HUDEP-2 (cell line): ENCODE results near the gene OPCML.

Experiments used
- DNase-seq, 76 experiments: peaks; one replicate each; lab custom pipeline; 2025; ENCODE audit not compliant: unreplicated experiment in 76 of 76; lab: John Stamatoyannopoulos, UW

OPCML gene

DNA sequence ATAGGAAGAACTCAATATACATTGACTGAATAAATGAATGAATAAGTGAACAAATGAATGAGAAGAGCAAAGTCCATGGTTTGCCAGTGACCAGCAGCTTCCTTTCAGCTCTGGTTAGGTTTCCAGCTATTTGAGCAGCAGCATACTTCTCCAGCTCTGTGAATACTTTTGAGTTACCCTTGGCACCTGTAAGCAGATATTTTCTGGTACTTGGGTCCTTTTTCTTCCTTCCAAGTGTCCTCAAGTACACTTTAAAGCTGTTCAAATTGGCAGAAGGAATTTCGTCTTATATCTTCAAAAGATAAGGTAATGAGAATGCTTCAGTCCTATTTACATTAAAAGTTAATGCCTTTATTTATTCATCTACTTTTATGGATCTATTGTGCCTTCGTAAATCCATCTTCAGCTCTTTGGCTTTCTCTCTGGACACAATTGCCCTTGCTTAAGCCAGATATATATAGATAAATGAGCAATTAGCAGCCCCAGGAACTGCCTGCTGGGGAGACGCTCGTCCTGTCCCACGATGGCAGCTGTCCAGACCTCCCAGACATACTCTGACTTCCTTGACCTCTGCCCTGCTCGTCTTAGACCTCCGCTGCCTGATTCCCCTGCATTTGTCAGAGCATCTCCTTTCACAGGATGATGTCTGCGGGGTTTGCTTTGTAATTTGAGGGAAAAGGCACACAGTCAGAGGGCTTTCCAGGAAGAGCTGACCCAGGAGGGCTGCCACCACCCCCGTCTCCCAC, 926.3 kb downstream of the OPCML start:
- DNase-seq = no peak

DNA sequence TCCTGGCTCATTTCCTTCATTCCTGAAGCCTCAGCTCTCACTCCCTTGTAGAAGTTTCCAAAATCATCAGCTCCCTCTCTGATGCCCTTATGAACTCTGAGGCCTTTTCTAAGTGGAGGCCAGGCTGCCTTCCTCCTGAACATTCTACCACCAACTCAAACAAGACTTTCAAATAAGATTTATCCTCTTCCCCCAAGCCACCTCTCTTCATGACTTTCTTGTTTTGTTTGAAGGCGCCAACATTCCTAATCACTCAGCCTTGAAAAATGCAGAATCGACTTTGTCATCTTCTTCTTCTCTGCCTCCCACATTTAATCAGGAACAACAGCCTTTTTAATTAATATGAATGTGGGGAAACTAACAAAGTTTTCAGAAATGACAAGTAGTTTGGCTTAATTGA, 927.9 kb downstream of the OPCML start:
- no peak for DNase-seq

DNA sequence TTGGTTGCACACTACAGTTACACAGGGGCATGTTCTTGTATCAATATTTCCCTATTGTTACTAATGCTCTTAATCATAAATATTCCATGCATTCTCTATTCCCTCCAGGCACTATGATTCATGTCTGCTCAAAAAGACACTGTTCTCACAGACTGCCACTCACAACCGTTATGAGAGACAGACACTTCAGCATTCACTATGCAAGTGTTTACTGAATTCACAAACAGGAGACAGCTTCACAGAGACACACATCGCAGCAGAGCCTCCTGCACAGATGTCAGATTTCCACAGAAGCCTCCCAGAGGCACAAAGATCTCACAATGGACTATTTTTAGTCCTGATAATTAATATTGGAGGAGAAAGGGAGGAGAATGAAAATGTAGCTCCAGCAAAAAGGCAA, 930.4 kb downstream of the OPCML start:
- DNase-seq = no peak

DNA sequence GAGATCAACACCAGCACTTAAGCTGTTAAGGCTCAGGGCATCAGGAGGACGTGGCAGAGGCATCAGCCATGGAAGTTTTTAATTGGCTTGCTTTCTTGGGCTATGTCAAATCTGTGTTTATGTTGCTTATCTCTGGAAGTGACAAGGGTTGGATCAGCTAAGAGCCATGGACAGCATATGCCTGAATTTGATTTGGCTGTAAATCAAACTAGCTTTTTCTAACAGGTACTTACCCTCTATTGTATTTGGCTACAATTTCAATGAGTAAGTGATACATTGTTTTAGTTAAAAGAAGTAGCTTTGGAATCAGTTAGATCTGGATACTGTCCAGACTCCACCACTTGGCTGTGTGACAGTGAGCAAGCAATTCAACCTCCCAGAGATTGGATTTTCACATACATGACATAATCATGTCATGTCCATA, 936.6 kb downstream of the OPCML start:
- no peak for DNase-seq

DNA sequence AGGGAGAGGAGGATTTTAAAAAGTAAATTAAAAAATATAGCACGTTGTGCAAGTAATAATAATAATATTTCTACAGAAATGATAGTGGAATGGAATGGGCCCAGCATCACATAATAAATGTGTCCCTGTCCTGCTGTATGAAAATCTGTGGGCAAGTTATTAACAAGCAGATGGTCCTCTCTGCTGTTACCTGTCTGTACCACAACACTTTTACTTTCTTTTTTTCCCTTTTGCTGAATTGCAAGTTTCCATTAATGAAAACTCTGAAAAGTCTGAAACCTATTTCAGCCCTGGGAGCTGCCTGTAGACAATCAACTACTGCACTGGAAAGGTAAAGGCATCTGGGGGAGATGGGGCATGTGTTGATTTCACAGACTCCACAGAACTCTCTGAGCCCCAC, 937.1 kb downstream of the OPCML start:
- DNase-seq = no peak

DNA sequence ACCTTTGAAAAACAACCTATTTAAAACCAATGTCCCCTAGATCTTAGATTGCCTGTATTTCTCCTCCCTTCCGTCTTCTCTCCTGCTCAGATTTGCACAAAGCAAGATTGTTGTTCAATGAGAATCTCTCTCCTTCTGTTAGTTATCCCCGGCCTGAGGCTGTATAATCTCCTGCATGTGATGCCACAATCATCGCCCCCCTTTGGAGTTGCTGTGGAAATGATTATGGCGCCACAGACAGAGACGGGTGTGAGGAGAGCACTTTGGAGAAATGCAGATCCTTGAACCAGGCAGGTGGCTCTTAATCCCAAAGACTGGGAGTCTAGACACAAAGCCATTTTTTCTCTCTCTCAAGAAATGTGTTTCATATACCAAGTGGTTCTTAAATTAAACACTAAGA, 941.3 kb downstream of the OPCML start:
- no peak for DNase-seq

DNA sequence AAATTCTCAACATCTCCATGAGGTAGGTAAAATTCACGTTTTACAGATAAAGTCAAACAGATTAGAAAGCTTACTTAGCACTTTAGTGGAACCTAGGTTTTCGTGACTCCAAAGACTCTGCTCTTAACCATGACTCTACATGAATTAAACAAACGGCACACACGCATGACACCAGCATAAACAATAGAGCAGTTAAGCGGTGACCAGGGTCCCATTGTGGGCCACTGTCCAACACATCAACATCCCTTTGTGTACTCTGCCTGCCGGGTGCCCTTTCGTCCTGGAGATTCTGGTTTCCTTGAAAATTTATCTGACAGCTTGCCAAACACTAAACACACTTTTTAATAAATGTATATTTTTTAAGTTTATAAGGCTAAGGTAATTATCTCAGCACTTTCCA, 941.7 kb downstream of the OPCML start:
- DNase-seq = no peak

DNA sequence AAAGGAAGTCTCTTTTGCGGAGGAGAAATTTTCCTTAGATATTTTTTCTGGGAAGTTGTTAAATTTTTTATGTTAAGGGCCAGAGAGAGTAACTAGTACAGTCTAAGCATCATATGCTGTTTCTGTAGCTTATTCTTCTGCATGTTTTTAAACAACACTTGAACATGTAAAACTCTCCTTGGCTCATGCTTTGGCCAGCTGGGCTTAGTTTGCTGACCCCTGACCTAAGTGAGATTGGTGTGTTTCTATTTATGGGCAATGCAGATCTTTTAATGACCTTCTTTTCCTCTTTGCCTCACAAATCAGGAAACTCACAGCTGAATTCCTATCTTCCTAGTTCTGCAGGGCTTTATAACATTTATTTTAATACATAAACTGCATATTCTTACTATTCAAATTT, 942.5 kb downstream of the OPCML start:
- no peak for DNase-seq

DNA sequence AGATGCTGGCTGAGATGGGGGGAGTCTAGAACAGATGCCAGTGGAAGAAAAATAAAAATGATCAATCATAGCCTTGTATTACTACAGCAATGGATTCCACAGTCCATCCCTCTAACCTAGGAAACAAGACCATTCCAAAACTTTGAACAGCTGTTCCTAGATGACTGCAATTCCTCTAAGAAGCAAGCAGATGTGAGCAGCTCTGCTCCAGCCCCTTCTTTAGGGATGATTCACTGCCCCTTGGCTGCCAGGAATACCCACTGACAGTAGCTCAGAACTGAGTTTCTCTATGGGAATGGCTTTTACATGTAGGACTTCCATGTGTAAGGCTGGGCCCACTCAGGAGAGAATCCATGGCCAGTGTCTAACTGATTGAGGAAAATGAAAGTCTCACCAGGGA, 943.9 kb downstream of the OPCML start:
- no peak for DNase-seq

DNA sequence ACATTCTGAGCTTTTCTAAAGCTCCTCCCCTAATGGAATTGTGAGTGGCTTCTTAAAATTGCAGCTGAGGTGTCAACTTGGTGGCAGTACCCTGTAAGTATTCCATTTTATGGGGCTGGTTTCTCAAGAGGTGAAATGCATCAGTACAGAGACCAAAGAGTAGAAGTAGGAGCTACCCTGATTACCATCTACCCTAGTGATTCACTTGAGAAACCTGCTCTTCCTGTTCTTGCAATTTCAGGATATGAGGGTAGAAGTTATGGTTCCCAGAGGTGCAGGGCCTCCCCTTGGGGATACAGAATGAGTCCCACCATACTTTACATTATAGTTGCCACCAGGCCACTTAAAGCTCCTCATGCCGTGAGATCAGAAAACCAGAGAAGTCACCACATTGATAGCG, 944.6 kb downstream of the OPCML start:
- no peak for DNase-seq

DNA sequence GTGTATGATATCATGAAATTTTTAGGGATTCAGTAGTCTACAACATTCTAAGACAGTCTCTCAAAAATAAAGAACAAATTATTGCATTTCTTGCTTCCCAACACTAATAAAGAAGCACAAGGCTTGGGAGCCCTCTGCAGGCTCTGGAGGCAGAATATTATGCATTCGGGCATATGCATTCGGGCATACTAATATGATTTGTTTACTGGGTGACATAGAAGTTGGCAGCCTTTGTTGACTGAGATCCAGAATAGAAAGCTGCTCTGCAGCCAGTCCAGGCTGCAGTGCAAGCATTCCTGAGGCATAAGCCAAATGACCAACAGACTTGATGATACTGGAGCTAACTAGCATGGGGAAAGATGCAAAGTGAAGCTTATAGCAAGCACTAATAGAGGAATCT, 945.5 kb downstream of the OPCML start:
- DNase-seq = no peak

DNA sequence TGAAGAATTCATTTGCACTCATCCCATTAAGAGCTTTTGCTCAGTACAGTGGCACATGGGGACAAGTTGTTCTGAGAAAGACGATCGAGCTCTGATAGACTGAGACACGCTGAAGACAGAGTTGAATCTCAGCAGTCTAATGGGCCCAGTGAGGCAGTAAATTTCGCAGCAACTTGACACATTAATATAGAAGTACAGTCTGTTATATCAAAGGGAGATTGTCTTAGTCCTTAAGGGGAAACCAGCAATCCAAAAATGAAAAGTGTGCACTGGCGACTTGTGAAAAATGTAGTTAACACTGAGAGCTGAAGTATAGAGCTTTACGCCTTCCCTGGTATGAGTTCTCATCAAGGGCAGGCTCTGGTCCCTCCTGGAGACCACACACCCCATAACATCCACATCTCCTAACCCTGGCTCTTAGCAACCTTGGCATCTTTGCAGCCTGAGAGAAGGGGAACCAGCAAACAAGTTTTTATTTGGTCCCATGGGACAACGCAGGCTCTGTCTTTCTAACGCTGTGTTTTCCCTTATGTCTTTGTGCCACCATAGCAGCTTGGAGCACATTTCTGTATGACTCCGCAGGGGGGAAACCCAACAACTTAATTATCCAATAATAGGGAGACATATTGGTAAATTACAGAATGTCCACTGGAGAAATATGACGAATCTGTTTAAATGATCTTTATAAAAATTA, 952.5 kb downstream of the OPCML start:
- no peak for DNase-seq

DNA sequence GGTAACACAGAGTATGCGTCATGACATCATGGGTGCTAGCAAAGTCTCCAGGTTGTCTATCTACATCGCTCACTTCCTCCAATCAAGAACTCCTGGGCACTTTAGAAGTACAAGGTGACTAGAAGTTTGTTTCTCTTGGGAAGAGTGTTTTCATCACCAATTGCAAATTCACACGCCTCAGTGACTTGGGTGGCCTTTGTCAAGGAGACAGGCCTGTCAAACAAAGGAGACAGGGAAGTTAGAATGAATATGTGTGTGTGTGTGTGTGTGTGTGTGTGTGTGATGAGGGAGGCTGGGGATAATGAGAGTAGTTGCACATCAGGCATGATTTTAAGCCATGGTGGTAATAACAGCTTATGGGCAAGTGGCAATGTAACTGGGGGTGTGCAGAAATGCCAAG, 953.2 kb downstream of the OPCML start:
- no peak for DNase-seq

DNA sequence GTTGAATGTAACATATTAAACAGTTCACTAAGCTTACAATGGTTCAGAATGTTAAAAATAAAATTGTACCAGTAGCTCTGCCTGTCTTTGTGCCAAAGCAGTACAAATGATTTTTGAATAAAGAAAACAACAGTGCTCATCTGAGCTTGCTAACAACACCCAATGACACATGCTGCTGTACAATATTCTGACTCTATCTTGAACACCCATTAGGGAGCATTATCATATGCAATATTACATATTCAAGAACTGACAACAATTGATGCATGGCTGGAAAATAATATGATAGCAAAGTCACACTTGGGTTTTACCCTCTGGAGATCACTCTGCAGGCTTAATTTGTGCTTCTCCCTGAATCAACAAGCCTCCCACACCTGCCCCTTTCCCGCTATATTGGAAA, 953.7 kb downstream of the OPCML start:
- DNase-seq = no peak

DNA sequence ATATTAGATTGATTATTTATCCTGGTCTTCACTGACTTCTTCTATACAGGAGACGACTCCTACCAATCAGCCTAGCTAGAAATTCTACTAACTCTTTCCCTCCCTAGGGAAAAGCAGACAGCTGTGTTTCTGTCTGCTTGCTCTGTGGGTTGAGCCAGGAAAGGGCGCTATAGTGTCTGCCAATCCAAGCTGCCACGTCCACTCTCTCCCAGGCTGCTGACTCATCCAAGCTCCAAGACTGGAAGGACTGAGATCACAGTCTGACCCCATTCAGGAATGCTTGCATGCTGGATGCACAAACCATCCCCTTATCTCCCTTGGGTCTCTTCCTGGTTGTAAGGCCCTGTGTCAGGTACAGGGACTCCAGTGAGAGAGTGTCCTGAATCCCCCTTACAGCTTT, 955.6 kb downstream of the OPCML start:
- DNase-seq = no peak

DNA sequence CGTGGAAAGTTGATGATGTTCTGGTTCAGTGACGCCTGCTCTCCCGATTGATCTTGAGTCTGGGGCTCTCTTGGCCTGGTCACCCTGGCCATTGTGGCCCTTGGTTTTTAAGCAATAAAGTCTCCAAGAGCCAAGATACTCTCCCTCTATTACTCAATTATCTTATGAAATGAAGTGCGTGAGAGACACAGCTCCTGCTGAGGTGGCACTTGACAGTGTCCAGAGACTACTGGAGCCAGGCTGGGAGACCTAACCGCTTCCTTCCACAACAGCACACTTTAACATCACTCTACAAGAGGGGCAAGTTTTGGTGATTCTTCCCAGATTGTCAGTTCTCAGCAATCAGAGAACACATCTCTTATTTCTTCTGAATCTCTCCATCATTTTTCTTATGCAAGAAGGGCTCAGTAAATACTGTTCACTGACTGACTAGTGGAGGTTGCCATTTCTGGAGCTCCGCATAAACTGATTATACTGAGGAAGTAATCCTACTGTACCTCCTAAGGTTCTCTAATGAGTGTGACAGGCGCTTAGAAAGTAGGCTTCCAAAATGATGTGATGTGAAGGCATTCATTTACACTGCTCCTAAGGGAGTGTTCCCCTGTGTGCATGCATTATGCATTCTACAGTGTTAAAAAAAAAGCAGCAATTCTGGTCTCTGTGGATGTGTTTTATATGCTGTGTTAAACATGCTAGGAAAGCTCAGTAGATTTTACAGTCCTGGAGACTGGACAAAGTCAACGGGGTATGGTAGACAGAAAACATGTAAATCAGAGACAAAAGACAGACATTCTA, 968.0 kb downstream of the OPCML start:
- no peak for DNase-seq

DNA sequence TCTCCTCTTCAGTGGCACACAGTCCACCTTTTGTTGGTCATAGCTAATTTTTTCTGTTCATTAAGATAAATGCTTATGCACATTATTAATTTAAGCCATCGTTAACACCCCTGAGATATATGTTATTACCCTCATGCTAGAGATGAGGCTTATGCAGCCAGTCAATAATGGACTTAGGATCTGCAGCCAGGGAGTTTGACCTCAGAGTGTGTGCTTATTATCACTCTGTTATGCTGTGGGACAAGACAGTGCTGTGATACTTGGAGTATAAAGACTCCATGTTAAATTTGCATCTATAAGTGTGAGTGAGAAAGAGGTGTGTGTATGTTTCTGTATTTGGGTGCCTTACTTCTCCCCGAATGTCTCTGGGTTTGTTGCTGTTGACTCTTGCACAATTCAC, 969.3 kb downstream of the OPCML start:
- no peak for DNase-seq

DNA sequence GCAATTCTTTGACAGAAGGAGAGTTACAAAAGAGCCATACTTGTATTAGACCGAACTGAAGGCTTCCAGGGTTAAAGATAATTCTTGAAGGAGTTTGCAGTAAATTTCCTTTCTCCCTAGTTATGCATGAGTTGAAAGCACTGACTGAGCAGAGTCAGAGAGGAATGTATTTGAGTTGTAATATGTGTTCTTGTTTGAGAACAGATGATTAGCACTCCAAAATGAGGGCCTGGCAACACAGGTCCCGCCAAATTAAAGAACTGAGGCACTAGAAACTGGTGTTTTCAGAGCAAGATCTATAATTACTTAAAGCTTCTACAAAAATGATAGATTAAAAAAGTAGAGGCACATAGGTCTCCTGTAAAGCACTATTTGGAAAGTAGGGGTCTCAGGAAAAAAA, 970.4 kb downstream of the OPCML start:
- DNase-seq = no peak

DNA sequence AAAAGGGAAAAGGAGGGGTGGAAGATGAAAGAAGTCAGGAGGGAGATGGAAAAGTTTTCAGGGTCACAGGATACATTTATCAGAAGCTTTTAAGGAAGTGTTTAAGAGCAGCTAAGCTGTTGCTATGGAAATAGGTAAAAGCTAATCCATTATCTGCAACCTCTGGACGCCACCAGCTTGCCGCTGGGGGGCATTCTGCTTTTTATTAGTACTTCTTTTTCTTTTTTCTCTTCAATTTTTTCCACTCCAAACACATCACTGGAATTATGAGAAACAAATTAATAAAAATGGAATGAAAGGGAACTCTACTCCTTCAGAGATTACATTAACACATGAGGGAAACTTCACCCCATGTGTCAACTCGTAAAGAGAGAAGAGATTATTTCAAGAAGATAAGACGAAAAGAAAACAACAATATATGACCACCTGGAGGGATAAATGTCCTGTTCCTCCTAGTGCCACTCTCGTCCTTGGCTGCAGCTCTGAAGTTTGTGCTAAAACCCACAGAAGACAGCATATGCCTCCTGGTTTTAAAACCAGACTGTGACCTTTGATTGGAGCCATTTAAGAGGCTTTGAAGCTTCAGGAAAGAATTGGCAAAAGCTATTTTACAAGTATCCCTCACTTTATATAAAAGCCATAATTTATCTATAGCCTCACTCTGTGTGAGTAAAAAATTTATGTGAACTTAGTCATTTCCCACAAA, 972.8 kb downstream of the OPCML start:
- no peak for DNase-seq

DNA sequence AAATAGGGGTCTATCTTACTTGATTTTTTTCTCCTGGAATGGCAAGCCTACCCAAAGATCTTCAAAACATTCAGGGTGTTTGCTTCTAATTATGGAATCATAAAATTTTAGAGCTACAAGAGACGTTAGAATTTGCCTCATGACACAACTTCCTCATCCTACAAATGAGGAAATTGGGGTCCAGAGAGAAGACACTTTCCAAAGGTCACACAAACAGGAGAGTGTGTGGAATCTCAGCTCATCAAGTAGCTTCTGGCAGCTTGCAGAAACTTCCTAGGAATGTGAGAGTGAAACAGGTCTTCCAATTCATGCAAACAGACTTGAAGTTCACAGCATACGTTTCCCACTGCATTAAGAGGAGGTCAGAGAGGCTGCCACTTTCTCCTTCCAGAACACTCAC, 976.0 kb downstream of the OPCML start:
- no peak for DNase-seq

DNA sequence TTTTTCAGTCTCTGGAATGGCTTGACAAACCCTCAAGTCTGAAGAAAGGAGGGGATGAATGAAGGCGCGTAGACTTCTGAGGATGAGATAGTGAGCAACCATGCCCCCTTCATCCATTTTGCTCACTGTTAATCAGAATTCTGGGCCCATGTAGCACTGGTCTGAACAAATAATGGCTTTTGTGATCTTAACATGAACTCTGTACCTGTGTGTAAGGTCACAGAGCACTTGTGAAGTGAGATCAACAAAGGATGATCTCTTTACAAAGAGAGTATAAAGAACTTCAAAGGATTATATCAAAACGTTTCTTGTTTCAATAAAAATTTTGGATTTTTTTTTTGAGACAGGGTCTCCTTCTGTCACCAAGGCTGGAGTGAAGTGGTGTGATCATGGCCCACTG, 976.7 kb downstream of the OPCML start:
- DNase-seq = no peak
